ENCODE data around the gene GRIA1.

The GRIA1 gene

GRCh38 chr5:153500178-153500577 is 9.7 kb downstream of the GRIA1 start:
- DNase-seq: no peak

- DNase-seq: no peak
Measured at GRCh38 chr5:153504726-153505125, 14.3 kb downstream of the GRIA1 start.

GRCh38 chr5:153508700-153509099 is 18.2 kb downstream of the GRIA1 start:
- no peak for DNase-seq

GRCh38 chr5:153511622-153512021 is 21.2 kb downstream of the GRIA1 start:
- no peak for DNase-seq

- DNase-seq: no peak
Measured at GRCh38 chr5:153513156-153513555, 22.7 kb downstream of the GRIA1 start.

GRCh38 chr5:153515301-153515700 is 24.8 kb downstream of the GRIA1 start:
- no peak for DNase-seq

- no peak for DNase-seq
Measured at GRCh38 chr5:153516504-153517240, 26.2 kb downstream of the GRIA1 start.

- DNase-seq: no peak
Measured at GRCh38 chr5:153517241-153517611, 26.8 kb downstream of the GRIA1 start.

- no peak for DNase-seq
Measured at GRCh38 chr5:153520137-153520536, 29.7 kb downstream of the GRIA1 start.

GRCh38 chr5:153520952-153521351 is 30.5 kb downstream of the GRIA1 start:
- DNase-seq: no peak

- DNase-seq: no peak
Measured at GRCh38 chr5:153523211-153523610, 32.7 kb downstream of the GRIA1 start.

GRCh38 chr5:153523831-153524230 is 33.4 kb downstream of the GRIA1 start:
- no peak for DNase-seq

GRCh38 chr5:153525536-153525935 is 35.1 kb downstream of the GRIA1 start:
- DNase-seq: no peak

GRCh38 chr5:153530357-153531143 is 40.1 kb downstream of the GRIA1 start:
- no peak for DNase-seq

GRCh38 chr5:153533546-153533945 is 43.1 kb downstream of the GRIA1 start:
- no peak for DNase-seq

- DNase-seq: no peak
Measured at GRCh38 chr5:153534102-153534501, 43.6 kb downstream of the GRIA1 start.

- no peak for DNase-seq
Measured at GRCh38 chr5:153537207-153537606, 46.7 kb downstream of the GRIA1 start.

GRCh38 chr5:153539983-153540382 is 49.5 kb downstream of the GRIA1 start:
- DNase-seq: no peak

- DNase-seq: no peak
Measured at GRCh38 chr5:153542536-153542935, 52.1 kb downstream of the GRIA1 start.

GRCh38 chr5:153543288-153543687 is 52.8 kb downstream of the GRIA1 start:
- DNase-seq: no peak

- no peak for DNase-seq
Measured at GRCh38 chr5:153543959-153544470, 53.5 kb downstream of the GRIA1 start.

GRCh38 chr5:153544706-153545105 is 54.2 kb downstream of the GRIA1 start:
- DNase-seq: no peak

GRCh38 chr5:153546566-153546965 is 56.1 kb downstream of the GRIA1 start:
- no peak for DNase-seq

- DNase-seq: peak; percentile 37 to 87
Measured at GRCh38 chr5:153551537-153552079, 61.1 kb downstream of the GRIA1 start.

Data from SW 1271 (cell line).